GM19463 (cell line): ENCODE results near the gene AFAP1.

Source experiments
- ATAC-seq: cut with Tn5 transposase; IDR thresholded peaks from one replicate; pipeline ENCODE4 v1.9.1; 2021; ENCODE audit warnings: mild to moderate bottlenecking, moderate library complexity; ENCODE audit not compliant: unreplicated experiment

Gene AFAP1

GRCh38 chr4:7939377-7940108 is at the start of gene AFAP1:
Gene AFAP1 (minus strand): TSS chr4:7939861. CDS start chr4:7872078, 67,783 bp downstream.
- peak; percentile 94 for ATAC-seq

DNA sequence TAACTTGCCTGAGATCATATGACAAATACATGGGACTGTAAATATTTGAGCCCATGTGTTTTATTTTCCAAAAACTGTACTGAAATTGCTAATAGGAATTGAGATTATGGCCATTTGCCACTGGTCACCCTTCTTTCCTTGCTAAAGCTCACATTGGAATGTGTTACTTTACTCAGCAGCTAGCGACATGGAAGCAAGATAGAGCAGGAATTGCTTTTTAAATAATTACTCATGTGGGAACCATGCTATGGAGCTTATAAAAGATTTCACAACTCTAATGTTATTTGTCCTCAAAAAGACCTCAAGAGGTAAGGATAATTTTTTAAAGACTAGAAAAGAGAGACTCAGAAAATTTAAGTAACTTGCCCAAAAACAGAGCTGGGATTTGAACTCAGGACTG is 48.8 kb upstream of the AFAP1 start:
- no peak for ATAC-seq

GRCh38 chr4:7987148-7987989 is 47.7 kb upstream of the AFAP1 start:
- ATAC-seq: peak; percentile 79

GRCh38 chr4:7985891-7986441 is 46.3 kb upstream of the AFAP1 start:
- no peak for ATAC-seq

DNA sequence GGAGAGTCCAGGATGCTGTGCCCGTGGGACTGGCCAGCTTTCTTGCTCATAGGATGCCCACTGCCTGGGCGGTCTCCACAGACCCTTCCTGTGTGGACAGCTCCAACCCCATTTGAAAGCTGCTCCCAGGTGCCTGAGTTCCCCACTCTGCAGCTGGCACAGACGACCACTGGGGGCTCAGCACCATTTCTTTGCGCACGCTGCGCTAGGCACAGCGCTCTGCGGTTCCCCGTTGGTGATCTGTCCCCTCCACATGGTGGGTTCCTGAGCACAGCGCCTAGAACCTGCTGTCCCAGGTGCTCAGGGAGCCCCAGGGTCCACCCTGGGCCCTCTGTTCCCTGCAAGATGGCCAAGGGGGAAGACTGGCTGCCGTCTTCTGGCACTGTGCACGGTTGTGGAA is 45.4 kb upstream of the AFAP1 start:
- ATAC-seq: no peak

DNA sequence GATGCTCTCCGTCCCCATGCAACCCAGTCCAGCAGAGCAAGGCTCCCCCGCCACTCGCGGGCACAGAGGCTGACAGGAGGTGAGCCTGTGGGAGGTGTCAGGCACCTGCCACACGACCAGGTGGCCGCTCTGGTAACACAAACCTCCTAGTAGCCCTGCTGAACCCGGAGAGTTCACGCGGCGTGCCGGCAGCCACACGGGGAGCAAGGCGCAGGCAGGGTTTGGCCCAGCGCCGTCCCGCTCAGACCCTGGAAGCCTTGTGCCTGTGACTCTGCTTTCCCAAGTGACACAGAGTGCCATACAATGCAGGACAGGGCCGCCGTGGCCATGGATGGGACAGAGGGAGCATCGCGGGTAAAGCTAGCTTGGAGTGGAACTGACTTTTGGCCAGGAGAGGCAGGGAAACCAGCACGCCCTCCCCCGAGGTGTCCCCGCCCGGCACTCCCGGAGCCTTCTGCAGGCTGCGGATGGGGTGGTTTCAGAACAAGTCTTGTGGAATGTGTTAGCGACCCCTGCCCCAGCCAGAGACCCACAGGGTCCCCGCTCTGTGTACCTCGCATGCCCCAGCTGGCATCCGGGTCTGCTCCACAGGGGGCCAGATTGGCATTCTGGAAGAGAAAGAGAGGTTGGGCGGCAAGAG is 44.7 kb upstream of the AFAP1 start:
- no peak for ATAC-seq

DNA sequence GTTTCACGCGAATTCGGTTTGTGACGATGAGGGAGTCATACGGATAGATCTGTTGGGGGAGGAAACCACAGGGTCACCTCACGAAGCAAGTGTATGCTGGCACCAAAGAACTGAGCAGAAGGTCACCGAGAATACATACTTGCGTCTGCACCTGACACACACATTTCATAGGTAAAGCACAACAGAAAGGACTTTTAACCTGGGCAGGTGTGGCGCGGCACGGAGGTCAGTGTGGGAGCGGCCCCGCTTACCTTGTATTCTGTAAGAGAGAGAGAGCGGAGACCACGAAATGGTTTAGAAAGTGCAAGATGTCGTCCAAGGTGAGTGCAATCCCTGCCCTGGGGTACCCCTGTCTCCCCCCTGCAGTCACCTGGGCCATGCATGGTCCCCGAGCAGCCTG is 43.6 kb upstream of the AFAP1 start:
- no peak for ATAC-seq

DNA sequence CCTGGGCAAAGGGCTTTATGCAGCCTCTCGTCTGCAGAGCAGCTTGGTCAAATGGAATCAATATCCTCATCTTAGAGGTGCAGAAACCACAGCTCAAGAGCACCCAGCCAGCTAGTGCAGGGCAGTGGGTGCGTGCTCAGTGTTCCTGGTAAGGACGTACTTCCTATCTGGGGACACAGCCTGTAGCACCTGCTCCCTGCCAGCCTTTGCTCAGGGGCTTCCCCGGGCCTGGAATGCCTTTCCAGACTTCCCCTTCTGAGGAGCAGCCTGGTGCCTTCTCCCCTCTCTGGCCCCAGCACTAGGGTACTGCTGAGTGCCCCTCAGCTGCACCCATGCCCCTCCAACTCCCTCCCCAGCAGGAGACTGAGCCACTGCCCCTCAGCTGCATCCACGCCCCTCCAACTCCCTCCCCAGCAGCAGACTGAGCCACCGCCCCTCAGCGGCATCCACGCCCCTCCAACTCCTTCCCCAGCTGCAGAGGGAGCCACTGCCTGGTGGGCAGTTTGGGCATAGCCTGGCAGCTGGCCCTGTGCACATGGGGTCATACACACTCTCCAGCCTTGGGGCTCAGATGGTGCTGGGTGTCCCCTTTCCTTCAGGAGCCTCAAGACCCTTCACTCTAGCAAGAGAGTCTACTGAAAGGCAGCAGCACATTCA is 42.2 kb upstream of the AFAP1 start:
- no peak for ATAC-seq

DNA sequence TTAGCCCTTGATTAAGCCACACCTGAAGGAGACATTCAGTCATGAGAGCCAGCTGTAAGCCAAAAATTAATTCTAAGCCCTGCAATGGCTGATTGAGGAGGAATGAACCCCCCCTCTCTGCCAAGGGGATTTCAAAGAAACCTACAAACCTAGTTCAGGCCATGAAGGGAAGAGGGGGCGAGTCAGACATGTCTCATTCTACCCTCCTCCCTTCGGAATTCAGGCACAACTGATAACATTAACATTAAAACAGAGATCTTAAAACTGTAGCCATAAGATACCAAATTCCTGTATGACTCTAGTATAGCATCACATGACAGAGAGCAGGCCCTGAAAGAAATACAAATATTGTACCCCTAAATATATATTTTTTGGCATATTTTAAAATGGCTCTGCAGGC is 40.4 kb upstream of the AFAP1 start:
- no peak for ATAC-seq

- no peak for ATAC-seq
Observed at GRCh38 chr4:7979652-7979968, 39.9 kb upstream of the AFAP1 start.

DNA sequence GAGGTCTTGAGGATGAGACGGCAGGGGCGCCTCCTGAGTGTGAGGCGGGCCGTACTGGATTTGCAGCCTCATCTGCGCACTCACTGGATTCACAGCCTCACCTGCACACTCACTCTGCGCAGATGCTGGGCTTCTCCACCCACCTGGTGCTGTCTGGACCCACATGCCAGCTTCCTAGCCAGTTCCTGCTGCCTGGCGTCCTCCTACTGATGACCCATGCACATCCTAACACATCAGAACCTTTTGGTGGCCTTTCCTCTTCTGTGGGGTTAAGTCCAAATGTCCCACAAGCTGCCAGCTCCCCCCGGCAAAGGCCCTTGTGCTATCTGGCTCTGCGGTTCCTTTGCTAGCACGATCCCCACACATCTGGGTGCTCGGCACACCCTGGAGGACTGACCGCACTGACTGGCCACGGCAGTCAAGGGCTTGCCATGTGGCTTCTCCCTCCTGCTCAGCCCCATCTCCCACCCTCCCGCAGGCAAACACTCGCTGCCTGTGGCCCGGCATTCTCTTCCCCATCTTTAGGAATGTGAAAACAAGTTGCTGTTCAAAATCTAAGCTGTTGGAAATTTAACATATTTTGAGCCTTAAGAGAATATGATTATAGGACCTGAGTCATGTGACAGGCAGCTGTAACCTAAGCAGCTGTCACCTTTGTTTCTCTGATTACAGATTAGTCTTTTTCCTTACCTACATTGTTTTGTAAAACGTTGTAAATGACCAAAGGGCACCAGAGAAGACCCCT is 39.4 kb upstream of the AFAP1 start:
- ATAC-seq: no peak

DNA sequence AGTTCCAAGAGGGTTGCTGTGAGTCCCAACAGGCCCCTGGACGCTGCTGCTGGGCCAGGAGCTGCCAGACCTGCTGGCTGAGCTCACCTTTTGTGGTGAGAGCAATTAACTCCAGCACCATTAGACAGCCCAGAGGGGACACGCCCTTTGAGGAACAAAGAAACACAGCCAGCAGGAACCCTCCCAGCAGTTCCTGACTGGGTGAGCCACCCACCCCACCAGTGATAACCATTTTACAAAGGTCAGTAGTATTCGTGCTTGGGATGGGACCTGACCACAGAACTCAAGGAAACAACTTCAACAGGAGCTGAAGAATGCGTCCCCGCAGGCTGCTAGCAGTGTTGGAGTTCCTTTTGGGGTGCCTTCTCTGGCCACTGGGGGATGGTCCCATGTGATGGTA is 38.8 kb upstream of the AFAP1 start:
- ATAC-seq: no peak

- ATAC-seq: no peak
Observed at GRCh38 chr4:7976634-7977033, 37.0 kb upstream of the AFAP1 start.

DNA sequence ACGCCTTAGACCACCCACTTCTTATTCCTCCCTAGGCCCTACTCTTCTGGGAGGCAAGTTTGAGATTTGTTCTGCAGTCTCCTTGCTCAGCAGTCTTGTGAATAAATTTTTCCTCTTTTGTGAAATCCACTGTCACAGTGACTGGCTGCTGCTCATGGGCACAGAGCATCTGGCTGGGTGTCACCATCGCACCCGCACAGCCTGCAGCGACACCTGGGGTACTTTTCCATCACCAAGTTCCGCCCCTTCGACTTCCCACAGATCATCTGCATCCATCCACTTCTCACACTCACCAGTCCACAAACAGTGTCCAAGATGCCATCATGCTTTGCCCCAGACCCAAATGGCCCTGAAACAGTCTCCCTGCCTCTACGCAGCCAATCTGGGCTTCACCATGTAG is 36.4 kb upstream of the AFAP1 start:
- ATAC-seq: no peak

GRCh38 chr4:7974425-7974824 is 34.8 kb upstream of the AFAP1 start:
- ATAC-seq: no peak

GRCh38 chr4:7973545-7973981 is 33.9 kb upstream of the AFAP1 start:
- no peak for ATAC-seq

DNA sequence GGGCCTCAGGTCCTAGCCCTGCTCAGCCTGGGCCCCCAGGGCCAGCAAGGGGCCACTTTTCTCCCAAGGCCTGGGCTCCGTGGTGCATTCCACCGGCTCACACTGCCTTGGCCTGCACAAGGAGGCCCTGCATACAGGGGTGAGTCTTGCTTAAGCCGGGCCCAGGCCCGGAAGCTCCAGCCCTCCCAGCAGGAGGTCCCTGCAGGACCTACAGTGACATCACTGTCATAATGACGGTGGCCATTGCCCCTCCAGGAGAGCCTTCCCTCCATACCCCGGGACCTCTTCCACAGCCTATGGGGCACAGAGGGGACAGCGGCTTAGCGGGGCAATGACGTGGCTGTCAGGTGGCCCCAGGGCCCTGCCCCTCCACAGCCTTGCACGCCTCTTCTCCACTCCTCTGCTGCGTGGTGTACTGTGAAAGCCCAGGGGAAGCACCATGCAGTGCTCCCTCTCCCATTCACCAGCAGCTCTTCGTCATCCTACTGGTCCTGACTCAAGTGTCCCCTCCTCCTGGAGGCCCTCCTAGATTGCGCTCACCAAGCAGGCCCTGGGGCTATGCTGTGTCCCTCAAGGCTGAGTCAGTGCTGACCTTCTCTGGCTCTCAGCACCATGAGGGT is 32.3 kb upstream of the AFAP1 start:
- no peak for ATAC-seq

GRCh38 chr4:7971159-7971631 is 31.5 kb upstream of the AFAP1 start:
- ATAC-seq: no peak

DNA sequence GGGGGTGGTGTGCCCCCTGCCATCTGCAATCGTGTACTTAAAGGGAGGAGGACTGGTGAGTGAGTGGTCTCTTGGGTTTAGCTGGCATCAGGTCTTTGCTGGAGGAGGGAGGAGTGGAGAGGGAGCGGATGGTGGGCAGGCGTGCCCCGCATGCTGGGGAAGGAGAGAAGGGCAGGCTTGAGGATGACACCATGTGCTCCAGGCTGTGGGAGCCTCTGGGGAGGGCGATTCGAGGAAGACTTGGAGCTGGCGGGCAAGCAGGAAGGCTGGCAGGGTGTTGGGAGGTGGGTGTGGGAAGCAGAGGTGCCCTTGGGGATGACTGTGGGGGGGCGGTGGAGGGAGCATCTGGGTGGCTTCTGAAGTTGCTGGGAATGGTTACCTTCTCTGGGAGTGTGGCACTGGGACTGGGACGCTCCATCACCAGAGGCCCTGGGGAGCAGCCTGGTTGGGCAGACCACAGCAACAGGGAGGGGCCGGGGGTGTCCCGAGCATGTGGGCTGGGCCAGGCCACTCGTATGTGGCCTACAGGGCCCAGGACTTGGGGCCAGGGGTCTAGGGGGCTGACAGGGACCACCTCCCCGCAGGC is 30.8 kb upstream of the AFAP1 start:
- ATAC-seq: no peak
